ENCODE data around the gene ECM2. TPM values are rescaled to one million over a fixed set of nuclear protein-coding genes. Genes with fewer than 3 reads are reported as not detected.

ECM2 gene
- total and polyA plus RNA-seq, 7 experiments from 2014 or later, result not detected

DNA sequence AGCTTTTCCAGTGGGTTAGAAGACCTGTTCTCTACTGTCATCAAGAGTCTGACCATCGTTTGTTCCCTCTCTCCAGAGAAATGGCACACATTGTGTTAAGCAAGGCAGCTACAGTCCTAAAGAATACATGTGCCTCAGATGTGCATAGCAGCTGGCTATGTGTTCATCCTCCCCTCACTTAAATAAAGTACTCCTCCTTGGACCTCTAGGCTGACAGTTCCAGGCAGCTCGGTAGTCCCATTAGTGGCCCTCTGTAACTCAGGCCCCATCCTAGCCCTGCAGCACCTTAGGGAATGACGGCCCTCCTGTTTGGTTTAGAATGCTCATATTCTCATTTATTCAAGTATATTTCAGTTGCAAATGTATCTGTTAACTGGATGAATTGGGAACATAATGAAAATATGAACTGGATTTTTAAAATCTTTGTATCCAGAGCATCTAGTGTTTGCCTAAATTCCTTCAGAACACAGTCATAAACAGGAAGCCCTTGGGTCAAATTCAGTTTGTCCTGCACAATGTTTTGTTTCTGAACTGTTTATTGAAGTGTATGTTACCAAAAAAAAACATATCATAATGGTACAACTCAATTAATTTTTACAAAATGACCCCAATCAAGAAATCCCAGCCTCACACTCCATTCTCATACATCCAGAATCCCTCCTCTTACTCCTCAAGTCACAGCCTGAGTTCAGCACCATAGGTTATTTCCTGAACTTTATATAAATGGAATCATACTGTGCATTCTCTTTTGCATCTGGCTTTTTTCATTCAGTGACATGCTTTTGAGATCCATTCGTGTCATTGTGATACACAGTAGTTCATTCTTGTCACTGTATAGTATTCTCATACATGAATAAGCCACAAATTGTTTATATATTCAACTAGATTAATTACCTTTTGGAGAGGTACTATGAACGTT is 51.9 kb downstream of the ECM2 start:
- Mint-ChIP-seq H3K4me3 (no peak overlapping the region), H3K4me1 (peaks cover 0 to 5% (median 0%) of the 10 kb centered on the region in 7 donors), H3K27ac (no peak overlapping the region), H3K9me3 (peaks cover 0 to 3% (median 0%) of the 10 kb centered on the region in 11 donors), H3K27me3 (no peaks in the 10 kb centered on the region), H3K36me3 (peaks cover 0 to 2% (median 0%) of the 10 kb centered on the region in 5 donors)
- POLR2A ChIA-PET, result no interaction called here
- Histone ChIP-seq H3K4me1 (ENCODE audit: control insufficient read depth in 2 of 2, insufficient read depth in 2 of 2, low read length in 2 of 2) (no peaks in the 10 kb centered on the region), H3K36me3 (ENCODE audit: control insufficient read depth in 2 of 3, insufficient read depth in 3 of 3, low read length in 3 of 3) (no peaks in the 10 kb centered on the region), H3K27ac (ENCODE audit: low read depth, low read length) (no peak overlapping the region), H3K27me3 (ENCODE audit: control insufficient read depth in 2 of 2, insufficient read depth in 2 of 2, low read length in 2 of 2) (no peaks in the 10 kb centered on the region), H3K4me3 (ENCODE audit: low read length) (no peak overlapping the region), H3K9me3 (ENCODE audit: control insufficient read depth in 2 of 3, low read length in 3 of 3) (no peaks in the 10 kb centered on the region)
- CTCF ChIA-PET, result no interaction called here
- DNase-seq, result no peak
- intact Hi-C loops (cut with micrococcal nuclease), result no loop called here
- no peak for ATAC-seq

DNA sequence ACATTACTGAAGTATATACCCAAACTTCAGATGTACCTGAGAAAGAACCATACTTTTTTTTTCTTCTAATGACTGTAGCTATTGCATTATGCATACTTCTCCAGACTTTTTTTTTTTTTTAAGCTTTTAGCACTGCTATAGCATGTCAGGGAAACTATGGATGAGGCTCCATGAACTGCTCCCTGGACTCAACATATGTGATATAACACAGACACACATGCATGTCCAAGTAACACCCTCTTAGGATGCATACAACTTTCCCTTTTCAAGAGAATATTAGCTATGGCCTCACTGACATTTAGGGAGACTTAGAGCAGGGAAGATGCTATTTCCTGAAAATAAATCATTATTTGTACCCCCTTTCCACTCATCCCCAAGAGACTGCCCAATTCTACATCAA is 53.0 kb downstream of the ECM2 start:
- Histone ChIP-seq H3K4me3 (ENCODE audit: low read length) (no peak overlapping the region), H3K27ac (ENCODE audit: low read depth, low read length) (no peak overlapping the region), H3K4me1 (ENCODE audit: control insufficient read depth in 2 of 2, insufficient read depth in 2 of 2, low read length in 2 of 2) (no peaks in the 10 kb centered on the region), H3K27me3 (ENCODE audit: control insufficient read depth in 2 of 2, insufficient read depth in 2 of 2, low read length in 2 of 2) (no peaks in the 10 kb centered on the region), H3K36me3 (ENCODE audit: control insufficient read depth in 2 of 3, insufficient read depth in 3 of 3, low read length in 3 of 3) (no peaks in the 10 kb centered on the region), H3K9me3 (ENCODE audit: control insufficient read depth in 2 of 3, low read length in 3 of 3) (no peaks in the 10 kb centered on the region)
- Mint-ChIP-seq H3K27me3 (no peaks in the 10 kb centered on the region), H3K27ac (no peak overlapping the region), H3K9me3 (peaks cover 0 to 3% (median 0%) of the 10 kb centered on the region in 11 donors), H3K36me3 (peaks cover 0 to 2% (median 0%) of the 10 kb centered on the region in 5 donors), H3K4me3 (no peak overlapping the region), H3K4me1 (peaks cover 0 to 5% (median 0%) of the 10 kb centered on the region in 7 donors)
- intact Hi-C loops (cut with micrococcal nuclease), result no loop called here
- ChIA-PET POLR2A (no interaction called here), CTCF (no interaction called here)
- ATAC-seq, result no peak
- no peak for DNase-seq

DNA sequence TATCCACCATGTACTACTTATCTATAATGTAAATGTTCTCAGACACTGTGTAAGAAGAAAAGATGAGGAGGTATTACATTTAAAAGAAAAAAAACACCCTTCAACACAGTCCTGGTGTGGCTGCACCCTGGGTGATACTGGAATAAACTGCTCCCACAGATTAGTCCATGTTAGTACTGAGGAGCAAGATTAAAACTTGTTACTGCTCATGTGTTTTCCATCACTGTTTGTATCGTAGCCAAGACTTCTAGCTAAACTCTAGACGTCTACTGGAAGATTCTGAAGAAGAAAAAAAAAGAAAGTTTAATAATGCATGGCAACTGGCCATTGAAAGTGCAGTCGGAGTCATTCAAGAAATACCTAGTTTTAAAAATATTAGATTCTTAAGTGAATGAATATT is 53.5 kb downstream of the ECM2 start, which contains the start of gene ASPN:
TSS of gene ASPN (minus strand) at position 178 of the 400 bp plus-strand sequence.
- intact Hi-C loops (cut with micrococcal nuclease), result no loop called here
- H3K27ac ChIP-seq (ENCODE audit: low read depth, low read length), result no peak within 1 kb of the TSS
- H3K9me3 Mint-ChIP-seq, result peaks cover 0 to 3% (median 0%) of the 10 kb centered on the region in 11 donors

GRCh38 chr9:92480986-92481633 is 54.7 kb downstream of the ECM2 start:
- peaks cover 0 to 5% (median 0%) of the 10 kb centered on the region in 7 donors for H3K4me1 Mint-ChIP-seq
- H3K4me3 Mint-ChIP-seq, result no peak overlapping the region
- Histone ChIP-seq H3K27me3 (ENCODE audit: control insufficient read depth in 2 of 2, insufficient read depth in 2 of 2, low read length in 2 of 2) (no peaks in the 10 kb centered on the region), H3K4me1 (ENCODE audit: control insufficient read depth in 2 of 2, insufficient read depth in 2 of 2, low read length in 2 of 2) (no peaks in the 10 kb centered on the region), H3K4me3 (ENCODE audit: low read length) (no peak overlapping the region), H3K9me3 (ENCODE audit: control insufficient read depth in 2 of 3, low read length in 3 of 3) (no peaks in the 10 kb centered on the region), H3K36me3 (ENCODE audit: control insufficient read depth in 2 of 3, insufficient read depth in 3 of 3, low read length in 3 of 3) (no peaks in the 10 kb centered on the region), H3K27ac (ENCODE audit: low read depth, low read length) (no peak overlapping the region)
- ChIA-PET POLR2A (no interaction called here), CTCF (no interaction called here)
- intact Hi-C loops (cut with micrococcal nuclease), result no loop called here
- DNase-seq (no peak), ATAC-seq (no peak)
- no peak overlapping the region for H3K27ac Mint-ChIP-seq
- H3K27me3 Mint-ChIP-seq, result no peaks in the 10 kb centered on the region
- peaks cover 0 to 3% (median 0%) of the 10 kb centered on the region in 11 donors for H3K9me3 Mint-ChIP-seq
- H3K36me3 Mint-ChIP-seq, result peaks cover 0 to 2% (median 0%) of the 10 kb centered on the region in 5 donors

More for the DNA sequence above, 53.5 kb downstream of the ECM2 start, which contains the start of gene ASPN:
- Mint-ChIP-seq H3K27me3 (no peaks in the 10 kb centered on the region), H3K4me1 (peaks cover 0 to 5% (median 0%) of the 10 kb centered on the region in 7 donors), H3K27ac (no peak within 1 kb of the TSS), H3K36me3 (peaks cover 0 to 2% (median 0%) of the 10 kb centered on the region in 5 donors), H3K4me3 (no peak within 1 kb of the TSS)
- Histone ChIP-seq H3K36me3 (ENCODE audit: control insufficient read depth in 2 of 3, insufficient read depth in 3 of 3, low read length in 3 of 3) (no peaks in the 10 kb centered on the region), H3K4me3 (ENCODE audit: low read length) (no peak within 1 kb of the TSS), H3K27me3 (ENCODE audit: control insufficient read depth in 2 of 2, insufficient read depth in 2 of 2, low read length in 2 of 2) (no peaks in the 10 kb centered on the region), H3K4me1 (ENCODE audit: control insufficient read depth in 2 of 2, insufficient read depth in 2 of 2, low read length in 2 of 2) (no peaks in the 10 kb centered on the region), H3K9me3 (ENCODE audit: control insufficient read depth in 2 of 3, low read length in 3 of 3) (no peaks in the 10 kb centered on the region)
- ATAC-seq (no peak), DNase-seq (no peak)
- ChIA-PET CTCF (no interaction called here), POLR2A (no interaction called here)

- CTCF ChIA-PET, result no interaction called here
- Mint-ChIP-seq H3K4me1 (peaks cover 0 to 5% (median 0%) of the 10 kb centered on the region in 7 donors), H3K27me3 (no peaks in the 10 kb centered on the region), H3K4me3 (no peak overlapping the region), H3K27ac (no peak overlapping the region), H3K9me3 (peaks cover 0 to 3% (median 0%) of the 10 kb centered on the region in 11 donors), H3K36me3 (peaks cover 0 to 2% (median 0%) of the 10 kb centered on the region in 5 donors)
- Histone ChIP-seq H3K9me3 (ENCODE audit: control insufficient read depth in 2 of 3, low read length in 3 of 3) (no peaks in the 10 kb centered on the region), H3K36me3 (ENCODE audit: control insufficient read depth in 2 of 3, insufficient read depth in 3 of 3, low read length in 3 of 3) (no peaks in the 10 kb centered on the region), H3K27ac (ENCODE audit: low read depth, low read length) (no peak overlapping the region), H3K27me3 (ENCODE audit: control insufficient read depth in 2 of 2, insufficient read depth in 2 of 2, low read length in 2 of 2) (no peaks in the 10 kb centered on the region), H3K4me1 (ENCODE audit: control insufficient read depth in 2 of 2, insufficient read depth in 2 of 2, low read length in 2 of 2) (no peaks in the 10 kb centered on the region), H3K4me3 (ENCODE audit: low read length) (no peak overlapping the region)
- POLR2A ChIA-PET, result no interaction called here
- intact Hi-C loops (cut with micrococcal nuclease), result no loop called here
- DNase-seq, result no peak
- ATAC-seq, result no peak
Observed at GRCh38 chr9:92480291-92480771, 55.5 kb downstream of the ECM2 start.

DNA sequence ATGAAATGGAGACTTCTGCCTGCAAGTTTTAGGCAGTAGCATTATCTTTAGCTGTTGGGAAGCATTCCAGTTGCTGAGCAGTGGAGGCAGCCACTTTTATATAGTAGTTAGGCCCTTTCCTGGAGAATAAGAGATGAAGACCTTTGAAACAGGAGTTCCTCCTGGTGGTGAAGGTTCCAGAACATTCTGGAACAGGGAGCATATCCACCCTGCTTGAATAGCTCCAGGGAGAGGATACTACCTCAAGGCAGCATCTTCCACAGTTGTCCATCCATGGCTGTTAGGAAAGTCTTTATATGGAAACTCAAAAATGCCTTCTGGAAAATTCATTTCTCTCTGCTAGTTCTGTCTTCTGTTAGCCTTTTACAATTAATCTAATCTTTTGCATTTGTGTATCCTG is 56.4 kb downstream of the ECM2 start:
- H3K36me3 Mint-ChIP-seq, result no peaks in the 10 kb centered on the region
- Histone ChIP-seq H3K9me3 (ENCODE audit: control insufficient read depth in 2 of 3, low read length in 3 of 3) (no peaks in the 10 kb centered on the region), H3K36me3 (ENCODE audit: control insufficient read depth in 2 of 3, insufficient read depth in 3 of 3, low read length in 3 of 3) (no peaks in the 10 kb centered on the region), H3K4me1 (ENCODE audit: control insufficient read depth in 2 of 2, insufficient read depth in 2 of 2, low read length in 2 of 2) (no peaks in the 10 kb centered on the region), H3K27me3 (ENCODE audit: control insufficient read depth in 2 of 2, insufficient read depth in 2 of 2, low read length in 2 of 2) (no peaks in the 10 kb centered on the region), H3K4me3 (ENCODE audit: low read length) (no peak overlapping the region), H3K27ac (ENCODE audit: low read depth, low read length) (no peak overlapping the region)
- CTCF ChIA-PET, result no interaction called here
- ATAC-seq (no peak), DNase-seq (no peak)
- POLR2A ChIA-PET, result no interaction called here
- H3K4me1 Mint-ChIP-seq, result peaks cover 0 to 5% (median 0%) of the 10 kb centered on the region in 7 donors
- no peaks in the 10 kb centered on the region for H3K27me3 Mint-ChIP-seq
- no peaks in the 10 kb centered on the region for H3K9me3 Mint-ChIP-seq
- H3K4me3 Mint-ChIP-seq, result no peak overlapping the region
- no peak overlapping the region for H3K27ac Mint-ChIP-seq
- intact Hi-C loops (cut with micrococcal nuclease), result no loop called here
